ENCODE measurements around the gene TUBB4B.

Gene TUBB4B

DNA sequence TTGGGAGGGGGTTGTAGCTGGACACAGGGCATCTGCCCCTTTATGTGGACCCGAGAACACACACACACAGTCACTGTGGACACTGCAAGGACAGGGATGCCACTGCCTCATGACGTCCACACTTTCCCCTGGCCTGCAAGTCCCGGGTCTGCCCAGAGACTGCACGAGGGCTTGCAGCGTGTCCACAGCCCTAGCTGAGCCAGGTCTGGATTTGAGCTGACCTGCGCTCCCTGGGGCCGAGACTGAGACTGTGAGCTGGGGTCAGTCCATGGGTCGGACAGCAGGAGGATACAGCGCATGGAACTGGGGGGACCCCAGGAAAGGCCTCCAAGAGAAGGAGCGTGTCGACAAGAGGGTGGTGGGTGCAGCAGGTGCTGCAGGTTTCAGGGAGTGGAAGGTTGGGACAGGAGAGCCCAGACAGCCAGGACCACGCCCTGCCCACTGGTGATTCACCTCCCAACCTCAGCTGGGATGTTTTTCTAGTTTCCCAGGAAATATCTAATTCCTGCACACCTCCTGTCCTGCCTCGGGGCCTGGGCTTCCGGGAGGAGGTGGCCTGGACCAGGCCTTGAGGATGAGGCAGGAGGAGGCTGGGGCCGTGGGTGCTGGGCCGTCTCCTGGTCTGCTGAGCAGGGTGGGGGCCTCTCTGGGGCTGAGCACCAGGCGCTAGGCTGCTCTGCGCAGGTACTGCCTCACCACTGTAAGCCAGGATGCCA is 14.6 kb upstream of the TUBB4B start:
- DNase-seq, result no peak

DNA sequence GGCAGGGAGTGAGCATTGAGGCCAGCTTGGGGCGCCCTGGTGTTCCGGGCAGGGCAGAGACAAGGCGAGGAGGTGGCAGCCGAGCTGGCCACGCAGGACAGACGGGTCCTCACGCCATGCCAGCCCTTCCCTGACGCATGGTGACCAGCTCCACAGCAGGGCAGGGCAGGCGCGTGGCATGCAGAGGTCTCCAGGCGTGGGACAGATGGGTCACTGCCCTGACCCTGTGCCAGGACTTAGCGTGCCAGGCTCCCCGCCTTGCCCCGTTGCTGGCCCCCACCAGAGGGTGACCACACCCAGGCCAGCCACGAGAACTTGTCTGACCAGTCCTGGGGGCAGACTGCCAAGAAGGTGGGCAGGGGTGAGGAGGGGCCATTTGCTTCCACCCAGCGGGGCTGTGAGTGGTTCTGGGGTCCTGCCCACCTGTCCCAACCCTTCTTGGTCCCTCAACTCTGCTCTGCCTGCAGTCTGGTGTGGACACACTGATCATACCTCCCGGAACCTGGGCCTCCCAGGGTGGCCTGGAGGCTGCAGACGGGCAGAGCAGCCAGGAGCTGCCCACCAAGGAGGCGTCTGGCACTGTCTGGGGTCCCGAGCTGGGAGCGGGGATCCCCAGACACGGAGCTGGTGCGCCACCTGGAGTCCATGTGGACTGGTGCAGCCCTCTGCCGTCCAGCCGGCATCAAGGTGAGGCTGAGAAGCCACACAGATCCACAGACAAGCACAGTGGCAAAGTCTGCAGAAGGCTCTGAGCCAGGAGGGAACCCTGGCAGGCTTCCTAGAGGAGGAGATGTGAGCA is 13.8 kb upstream of the TUBB4B start, which contains the start of gene RNF224:
Gene RNF224 (plus strand): TSS at position 449 of the 799 bp plus-strand sequence. CDS start 834 bp downstream, outside the sequence.
- peak; percentile 37 to 48 for DNase-seq

DNA sequence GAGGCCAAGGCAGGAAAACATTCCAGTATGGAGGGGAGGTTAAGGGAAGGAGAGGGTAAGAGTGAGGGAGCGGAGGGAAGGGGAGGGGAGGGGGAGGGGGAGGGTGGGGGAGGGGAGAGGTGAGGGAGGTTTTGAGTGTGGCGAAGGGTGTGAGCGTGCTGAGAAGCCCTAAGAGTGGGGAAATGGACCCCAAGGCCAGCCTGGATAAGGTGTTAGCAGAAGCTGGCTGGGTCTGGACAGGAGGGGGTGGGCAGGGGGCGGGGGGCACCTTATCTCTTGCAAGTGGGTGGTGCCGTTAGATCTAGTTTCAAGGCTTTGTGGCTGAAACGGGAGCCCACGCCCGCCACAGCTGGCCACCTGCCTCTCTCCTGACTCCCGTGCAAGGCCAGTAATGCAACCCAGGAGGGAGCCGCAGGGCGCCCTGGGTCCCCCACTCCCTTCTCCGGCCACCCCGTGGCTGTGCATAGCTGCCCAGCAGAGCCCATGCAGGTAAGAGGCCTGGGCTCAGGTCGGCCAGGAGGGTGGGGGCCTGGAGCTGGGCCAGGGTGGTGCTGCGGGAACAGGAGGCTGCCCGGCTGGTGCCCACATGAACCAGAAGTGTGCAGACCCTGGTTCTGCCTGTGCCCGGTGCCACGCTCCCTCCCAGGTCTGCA is 13.1 kb upstream of the TUBB4B start:
- no peak for DNase-seq

DNA sequence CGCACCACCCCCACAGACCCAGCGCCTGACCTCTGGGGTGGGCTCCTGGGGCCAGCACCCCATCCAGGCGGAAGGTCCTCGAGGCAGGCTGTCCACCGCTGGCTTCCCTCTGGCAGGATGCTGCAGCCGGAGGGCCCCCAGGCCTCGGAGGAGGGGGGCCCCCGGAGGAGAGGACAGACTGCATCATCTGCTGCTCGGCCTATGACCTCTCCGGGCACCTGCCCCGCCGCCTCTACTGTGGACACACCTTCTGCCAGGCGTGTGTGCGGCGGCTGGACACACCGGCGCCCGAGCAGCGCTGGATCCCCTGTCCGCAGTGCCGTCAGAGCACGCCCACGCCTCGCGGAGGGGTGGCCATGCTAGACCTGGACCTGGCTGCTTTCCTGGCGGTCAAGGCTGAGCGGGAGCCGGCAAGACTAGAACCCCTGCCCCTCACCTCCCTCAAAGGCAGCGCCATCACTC is 12.6 kb upstream of the TUBB4B start:
- no peak for DNase-seq

DNA sequence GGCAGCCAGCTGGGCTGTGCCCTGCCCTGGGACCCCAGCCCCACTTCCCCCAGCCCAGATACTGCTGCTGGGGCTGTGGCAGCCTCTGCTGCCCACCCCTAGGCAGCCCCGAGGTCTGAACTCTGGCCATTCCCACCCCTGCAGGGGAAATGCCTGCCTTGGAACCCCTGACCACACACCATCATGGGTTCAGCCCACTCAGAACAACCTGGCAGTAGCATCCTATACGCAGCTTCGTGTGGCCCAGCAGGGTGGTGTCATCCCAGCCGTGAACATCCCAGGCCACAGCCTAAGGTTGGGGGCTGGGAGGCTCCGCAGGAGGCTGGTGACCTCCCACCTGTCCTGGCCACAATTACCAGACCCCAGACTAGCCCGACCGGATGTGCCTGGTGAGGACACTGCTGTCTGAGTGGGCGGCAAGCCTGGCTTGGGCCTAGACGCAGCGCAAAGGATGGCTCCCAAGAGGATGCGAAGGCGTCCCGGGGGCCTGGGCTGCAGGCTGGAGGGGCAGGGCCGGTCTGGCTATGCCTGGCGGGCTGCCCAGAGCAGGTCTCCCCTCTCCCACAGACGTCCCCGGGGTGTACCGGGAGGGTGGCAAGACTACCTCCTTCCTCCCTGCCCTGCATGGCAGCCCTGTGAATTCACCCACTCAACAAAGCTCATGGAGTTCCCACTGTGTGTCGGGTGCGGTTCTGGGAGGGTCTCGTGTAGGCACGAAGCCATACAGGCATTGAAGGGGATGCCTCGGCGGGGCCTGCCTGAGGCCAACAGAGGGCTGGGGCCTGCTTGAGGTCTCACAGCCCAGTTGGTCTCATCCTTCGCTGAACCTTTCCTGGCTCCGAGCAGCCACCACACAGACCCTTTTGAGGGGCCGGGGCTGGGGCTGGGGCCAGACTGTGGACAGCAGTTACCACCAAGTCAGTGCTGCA is 11.9 kb upstream of the TUBB4B start:
- no peak for DNase-seq

DNA sequence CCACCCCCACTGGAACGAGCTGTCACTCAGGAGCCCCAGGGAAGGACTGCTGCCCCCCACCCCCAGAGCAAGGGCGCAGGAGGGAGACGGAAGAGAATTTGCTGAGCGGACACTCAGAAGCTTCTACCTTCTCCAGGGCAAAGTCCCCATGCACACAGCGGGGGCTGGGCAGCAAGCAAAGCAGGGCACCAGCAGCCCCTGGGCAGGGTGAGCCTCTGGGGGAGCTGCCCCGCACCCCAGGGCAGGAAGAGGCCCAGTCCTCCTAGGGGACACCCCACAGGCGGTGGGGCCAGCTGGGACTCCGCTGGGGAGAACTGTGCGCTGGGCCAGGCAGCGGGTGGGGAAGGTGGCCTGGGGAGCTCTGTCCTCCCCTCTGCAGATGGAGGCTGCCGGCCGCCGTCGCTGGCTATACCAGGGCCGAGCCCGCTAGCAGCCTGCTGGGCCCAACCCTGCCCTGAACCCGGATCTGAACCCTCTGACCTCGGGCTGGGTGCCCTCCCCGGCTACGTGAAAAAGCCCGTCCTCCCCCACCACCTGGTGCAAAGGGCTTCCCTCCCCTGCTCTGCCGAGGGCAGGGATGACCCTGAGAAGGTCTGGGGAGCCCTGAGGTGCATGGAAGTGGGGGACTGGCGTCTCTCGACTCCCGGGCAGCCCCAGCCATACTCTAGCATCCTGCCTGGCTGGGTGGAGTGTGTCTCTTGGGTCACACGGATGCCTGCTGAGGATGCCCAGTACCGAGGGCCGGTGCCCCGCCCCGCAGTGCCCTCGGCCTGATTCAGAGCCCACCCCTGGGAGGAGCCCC is 11.0 kb upstream of the TUBB4B start:
- DNase-seq, result no peak

DNA sequence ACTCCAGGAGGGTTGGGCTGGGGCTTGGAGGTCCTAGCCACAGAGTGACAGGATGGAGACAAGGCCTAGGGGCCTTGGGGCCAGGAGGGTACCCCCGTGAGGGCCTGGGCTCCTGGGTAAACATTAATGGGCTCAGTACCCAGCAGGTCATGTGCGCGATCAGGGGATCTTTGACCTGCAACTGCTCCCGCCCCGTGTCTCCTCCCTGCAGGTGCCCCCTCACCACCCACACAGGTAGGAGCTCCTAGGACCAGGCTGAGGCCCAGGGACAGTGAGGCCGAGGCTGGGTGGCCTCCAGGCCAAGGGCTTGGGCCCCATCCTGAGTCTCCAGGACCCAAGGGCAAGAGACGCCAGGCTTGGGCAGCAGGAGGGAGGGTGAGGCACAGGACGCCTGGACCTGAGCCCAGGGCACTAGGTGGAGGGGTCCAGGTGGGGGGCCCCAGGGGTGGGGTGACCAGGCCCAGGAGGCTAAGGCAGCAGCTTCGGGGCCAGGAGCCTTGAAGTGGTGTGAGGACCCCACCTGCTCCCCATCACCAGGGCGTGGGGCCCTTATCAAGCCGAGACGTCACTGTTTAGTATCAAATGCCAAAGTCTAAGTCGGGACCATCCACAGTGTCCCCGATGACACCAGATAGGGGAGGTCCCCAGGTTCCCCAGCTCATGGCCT is 10.2 kb upstream of the TUBB4B start, which contains the start of gene SLC34A3:
Gene SLC34A3 (plus strand): TSS at position 197 of the 667 bp plus-strand sequence. CDS start 802 bp downstream, outside the sequence.
- DNase-seq, result no peak

DNA sequence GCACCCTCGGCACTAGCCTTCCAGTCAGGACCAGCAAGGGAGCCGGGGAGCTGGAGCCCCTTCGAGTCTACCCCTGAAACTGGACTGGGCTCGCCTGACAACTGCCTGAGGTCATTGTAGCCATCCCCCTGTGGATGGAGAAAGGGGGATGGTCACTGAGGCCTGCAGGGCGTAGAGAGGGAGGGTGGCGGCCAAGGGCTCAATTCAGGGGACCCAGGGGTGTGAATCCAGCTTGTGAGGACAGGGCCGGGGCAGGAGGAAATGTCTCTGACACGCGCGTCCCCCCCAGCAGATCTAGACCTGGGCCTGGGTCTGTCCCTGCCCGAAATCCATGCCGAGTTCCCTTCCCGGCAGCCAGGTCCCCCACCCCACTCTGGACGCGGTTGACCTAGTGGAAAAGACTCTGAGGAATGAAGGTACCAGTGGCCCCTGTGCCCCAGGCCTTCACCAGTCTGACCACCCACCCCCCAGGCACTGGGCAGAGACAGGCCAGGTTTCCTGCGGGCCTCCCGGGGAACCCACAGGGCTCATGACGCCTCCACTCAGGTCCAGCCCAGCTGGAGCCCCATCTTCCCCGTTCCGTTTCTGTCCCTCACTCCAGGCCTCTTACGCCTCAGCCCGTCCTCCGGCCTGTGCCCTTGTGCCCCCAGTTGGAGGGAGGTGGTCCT is 9.6 kb upstream of the TUBB4B start:
- DNase-seq, result no peak

DNA sequence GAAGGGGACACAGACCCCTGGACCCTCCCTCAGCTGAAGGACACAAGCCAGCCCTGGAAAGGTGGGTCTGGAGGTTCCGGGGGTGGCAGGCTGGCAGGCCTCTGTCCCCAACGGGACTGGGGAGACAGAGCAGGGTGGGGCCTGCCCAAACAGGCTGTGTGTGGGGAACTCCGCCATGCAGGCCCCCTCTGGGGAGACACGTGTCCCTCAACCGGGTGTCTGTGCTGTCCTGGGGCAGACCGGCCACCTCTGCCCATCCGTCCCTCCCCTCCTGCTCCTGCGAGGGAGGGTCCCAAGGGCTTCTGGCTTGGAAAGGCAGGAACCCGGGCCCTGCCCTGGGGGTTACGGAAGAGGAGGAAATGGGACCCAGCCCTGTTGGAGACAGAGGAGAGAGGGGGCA is 9.0 kb upstream of the TUBB4B start:
- no peak for DNase-seq

DNA sequence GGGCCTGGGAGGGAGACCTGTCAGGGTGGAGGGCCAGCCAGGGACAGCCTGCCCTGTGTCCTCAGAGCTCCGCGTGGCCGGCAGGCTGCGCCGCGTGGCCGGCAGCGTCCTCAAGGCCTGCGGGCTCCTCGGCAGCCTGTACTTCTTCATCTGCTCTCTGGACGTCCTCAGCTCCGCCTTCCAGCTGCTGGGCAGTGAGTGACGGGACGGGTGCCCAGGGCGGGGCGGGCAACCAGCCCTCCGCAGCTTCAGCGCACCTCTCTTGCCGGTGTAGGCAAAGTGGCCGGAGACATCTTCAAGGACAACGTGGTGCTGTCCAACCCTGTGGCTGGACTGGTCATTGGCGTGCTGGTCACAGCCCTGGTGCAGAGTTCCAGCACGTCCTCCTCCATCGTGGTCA is 8.6 kb upstream of the TUBB4B start:
- no peak for DNase-seq

DNA sequence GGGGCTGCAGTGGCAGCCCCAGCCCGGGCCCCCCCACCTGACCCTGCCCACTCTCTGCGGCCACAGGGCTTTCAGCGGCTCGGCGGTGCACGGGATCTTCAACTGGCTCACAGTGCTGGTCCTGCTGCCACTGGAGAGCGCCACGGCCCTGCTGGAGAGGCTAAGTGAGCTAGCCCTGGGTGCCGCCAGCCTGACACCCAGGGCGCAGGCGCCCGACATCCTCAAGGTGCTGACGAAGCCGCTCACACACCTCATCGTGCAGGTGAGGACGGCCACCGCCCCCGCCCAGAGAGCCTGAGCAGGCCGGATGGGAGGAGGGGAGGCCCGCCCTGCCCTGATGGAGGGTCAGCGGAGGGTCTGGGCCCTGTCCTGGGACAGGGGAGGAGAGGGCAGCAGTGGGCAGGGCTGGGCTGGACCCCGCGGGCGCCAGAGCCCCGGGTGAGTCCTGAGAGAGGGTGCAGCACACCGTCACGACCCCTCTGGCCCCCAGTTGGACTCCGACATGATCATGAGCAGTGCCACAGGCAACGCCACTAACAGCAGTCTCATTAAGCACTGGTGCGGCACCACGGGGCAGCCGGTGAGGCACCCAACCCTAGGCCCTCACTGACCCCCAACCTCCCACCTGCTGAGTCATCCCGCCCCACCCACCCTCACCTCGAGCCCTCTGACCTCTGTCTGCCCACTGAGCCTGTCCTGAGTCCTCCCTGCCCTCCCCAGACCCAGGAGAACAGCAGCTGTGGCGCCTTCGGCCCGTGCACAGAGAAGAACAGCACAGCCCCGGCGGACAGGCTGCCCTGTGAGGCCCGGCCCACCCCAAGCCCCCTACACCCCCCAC is 7.7 kb upstream of the TUBB4B start:
- DNase-seq, result no peak

DNA sequence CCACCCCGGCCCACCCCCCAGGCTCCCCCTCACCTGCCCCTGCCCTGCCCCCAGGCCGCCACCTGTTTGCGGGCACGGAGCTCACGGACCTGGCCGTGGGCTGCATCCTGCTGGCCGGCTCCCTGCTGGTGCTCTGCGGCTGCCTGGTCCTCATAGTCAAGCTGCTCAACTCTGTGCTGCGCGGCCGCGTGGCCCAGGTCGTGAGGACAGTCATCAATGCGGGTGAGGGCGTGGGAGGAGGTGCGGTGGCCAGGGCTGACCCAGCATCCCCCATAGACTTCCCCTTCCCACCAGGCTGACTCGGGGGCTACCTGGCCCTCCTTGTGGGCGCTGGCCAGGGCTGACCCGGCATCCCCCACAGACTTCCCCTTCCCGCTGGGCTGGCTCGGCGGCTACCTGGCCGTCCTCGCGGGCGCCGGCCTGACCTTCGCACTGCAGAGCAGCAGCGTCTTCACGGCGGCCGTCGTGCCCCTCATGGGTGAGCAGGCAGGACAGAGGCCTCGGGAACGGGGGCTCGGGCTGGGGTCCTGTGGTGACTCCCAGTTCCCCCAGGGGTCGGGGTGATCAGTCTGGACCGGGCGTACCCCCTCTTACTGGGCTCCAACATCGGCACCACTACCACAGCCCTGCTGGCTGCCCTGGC is 6.9 kb upstream of the TUBB4B start:
- DNase-seq, result no peak

DNA sequence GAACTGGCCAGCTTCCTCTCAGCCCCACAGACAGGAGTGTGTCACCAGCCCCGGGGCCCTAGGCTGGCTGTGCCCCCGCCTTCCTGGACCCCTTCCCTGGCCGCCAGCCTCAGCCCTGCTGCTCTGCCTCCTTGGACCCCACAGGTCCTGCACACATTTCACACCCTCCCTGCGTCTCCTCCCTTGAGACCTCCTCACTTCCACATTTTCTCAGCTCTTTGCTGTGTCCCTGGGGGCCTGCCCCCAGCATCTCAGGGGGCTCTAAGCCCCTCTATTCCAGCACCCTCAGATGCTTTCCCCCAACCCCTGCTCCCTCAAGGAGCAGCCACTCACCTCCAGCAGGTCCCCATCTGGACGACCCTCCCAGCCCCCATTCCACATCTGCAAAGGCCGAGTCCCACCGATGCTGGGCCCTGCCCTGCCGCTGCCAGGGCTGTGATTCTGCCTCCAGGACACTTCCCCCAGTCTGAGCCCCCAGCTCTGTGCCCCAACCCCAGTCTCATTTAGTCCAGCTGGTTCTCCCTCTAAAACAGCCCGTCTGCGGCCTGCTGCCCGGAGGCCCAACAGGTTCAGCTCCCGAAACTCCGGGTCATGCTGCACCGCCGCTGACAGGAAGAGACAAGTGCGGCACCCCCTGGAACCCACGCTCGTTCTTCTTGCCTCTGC is 6.2 kb upstream of the TUBB4B start:
- no peak for DNase-seq

DNA sequence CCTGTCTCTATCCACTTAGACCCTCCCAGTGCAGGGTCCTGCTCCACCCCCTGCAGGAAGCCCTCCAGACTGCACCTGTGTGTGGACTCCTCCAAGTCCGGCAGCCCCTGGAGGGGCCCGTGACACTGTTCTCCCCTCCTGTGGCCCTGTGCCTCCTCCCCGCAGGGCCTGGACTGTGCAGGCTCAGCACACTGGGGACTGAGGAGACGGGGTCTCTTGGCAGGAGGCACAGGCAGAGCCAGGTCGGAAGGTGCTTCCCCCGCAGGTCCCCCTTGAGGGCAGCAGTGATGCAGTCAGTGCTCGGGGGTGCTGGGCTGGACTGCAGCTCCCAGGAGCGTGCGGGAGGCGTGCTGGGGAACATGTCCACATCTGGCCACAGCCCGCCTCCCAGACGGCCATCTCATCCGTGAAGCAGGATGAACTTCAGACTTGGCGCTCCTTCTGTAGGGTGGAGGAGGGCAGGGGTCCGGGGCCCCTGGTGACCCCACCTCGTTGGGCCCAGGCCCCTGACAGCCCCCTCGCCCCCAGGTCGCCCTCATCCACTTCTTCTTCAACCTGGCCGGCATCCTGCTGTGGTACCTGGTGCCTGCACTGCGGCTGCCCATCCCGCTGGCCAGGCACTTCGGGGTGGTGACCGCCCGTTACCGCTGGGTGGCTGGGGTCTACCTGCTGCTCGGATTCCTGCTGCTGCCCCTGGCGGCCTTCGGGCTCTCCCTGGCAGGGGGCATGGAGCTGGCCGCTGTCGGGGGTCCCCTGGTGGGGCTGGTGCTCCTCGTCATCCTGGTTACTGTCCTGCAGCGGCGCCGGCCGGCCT is 5.5 kb upstream of the TUBB4B start:
- DNase-seq, result no peak

DNA sequence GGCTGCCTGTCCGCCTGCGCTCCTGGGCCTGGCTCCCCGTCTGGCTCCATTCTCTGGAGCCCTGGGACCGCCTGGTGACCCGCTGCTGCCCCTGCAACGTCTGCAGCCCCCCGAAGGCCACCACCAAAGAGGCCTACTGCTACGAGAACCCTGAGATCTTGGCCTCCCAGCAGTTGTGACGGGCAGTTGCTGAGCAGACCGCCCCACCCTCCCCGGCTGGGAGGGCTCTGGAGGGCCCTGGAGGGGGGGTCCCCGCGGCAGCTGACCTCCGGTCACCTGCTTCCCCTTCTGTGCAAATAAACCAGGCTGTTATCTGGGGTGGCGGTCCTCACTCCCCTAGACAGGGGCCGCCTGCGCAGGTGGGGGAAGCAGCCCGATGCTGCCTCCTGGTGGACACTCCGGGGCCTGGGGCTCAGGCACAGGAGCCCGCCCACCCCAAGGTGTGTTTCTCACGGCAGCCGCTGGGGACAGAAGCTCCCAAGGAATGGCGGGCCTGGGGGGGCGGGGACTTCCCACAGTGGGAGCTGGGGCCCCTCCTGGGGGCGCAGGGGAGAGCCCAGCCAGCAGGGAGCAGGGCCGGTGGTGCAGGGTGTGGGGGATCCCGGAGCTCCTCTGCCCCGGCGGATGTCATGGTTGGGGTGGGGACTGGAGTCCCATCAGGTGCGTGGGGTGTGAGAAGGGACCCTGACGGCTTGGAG is 4.7 kb upstream of the TUBB4B start:
- DNase-seq, result peak; percentile 59 to 74

DNA sequence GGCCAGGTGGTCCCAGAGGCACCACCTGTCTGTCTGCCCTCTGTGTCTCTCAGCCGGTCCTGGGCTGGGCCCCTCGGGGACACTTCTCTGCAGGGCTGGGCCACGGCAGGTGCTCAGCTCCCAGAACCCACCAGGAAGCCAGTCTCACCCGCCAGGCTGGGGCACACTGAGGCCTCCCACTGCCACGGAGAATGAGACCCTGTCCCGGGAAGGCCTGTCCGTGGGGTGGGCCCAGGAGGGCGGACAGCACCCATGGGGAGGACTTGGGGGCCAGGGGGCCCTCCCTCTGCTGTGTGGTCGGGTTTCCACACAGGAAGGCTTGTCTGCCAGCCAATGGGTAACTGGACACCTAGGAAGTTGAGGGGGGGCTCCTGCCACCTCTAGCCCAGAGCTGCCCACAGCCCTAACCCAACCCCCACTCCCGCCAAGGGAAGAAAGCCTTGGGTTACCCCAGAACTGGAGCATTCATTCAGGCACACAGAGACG is 4.1 kb upstream of the TUBB4B start:
- DNase-seq, result no peak
